ENCODE measurements around the gene STRN3. TPM values are rescaled to one million over a fixed set of nuclear protein-coding genes. Genes with fewer than 3 reads are reported as not detected.
"Not testable (repeated sequence)": the region's sequence is repeated elsewhere in the genome, so short reads cannot be mapped to it uniquely, and the experiment has no call there.

Gene STRN3
- total RNA-seq, 4 donors from 2014 or later = 68.4 to 99.6 (median 77.2) TPM

- H3K4me1 ChIP-seq = no peaks in the 10 kb centered on the region
- no peaks in the 10 kb centered on the region for H3K9me3 ChIP-seq
- no peak for ATAC-seq
- H3K27ac ChIP-seq = no peak overlapping the region
- H3K27me3 ChIP-seq = no peaks in the 10 kb centered on the region
- H3K4me3 ChIP-seq = no peak overlapping the region
- TF ChIP-seq POLR2AphosphoS5 (IDR thresholded peaks at IDR 0.05) (no peak), POLR2A (IDR thresholded peaks at IDR 0.05) (no peak), EP300 (IDR thresholded peaks at IDR 0.05) (no peak), CTCF (IDR thresholded peaks at IDR 0.05) (no peak)
- 83 to 93% methylated on average over 1 of the region's 1 CpG for WGBS, 2 donors (ENCODE audit: low coverage in 1 of 2)
- H3K36me3 ChIP-seq = peaks cover 5 to 75% of the 10 kb centered on the region in 2 donors
Measured at GRCh38 chr14:30907659-30908057, 118.5 kb downstream of the STRN3 start.

DNA sequence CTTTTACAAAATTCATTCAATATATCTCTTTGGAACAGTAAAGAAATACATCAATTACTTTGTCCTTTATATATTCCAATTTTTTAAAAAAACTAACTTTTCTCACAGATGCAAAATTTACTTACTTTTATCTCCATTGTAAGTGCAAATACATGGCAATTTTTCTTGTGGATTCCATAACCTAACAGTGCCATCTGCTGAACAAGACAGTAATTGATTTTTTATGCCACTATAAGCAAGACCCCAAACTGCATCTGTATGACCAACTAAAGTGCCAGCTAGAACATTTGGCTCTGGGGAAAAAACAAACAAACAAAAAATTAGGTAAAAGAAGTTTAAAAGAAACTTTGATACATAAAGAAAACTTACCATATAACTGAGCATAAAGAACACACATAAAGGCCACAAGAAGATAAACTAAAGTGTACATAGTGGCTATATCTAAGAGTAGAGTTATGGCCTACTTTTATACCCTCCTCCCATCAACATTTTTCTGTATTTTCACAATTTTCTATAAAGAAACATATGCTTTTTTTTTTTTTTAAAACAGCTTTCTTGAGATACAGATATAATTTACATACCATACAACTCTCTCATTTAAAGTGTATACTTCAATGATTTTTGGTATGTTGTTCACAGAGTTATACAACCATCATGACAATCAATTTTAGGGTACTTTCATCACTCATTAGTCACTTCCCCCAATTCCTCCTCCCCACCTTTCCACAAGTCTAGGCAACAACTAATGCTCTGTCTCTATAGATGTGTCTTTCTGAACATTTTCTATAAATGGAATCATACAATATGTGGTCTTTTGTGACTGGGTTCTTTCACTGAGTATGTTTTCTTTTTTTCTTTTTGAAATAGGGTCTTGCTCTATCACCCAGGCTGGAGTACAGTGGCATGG lies 119.2 kb downstream of the STRN3 start:
- Histone ChIP-seq H3K36me3 (peaks cover 3 to 78% of the 10 kb centered on the region in 2 donors), H3K27me3 (no peaks in the 10 kb centered on the region), H3K9me3 (no peaks in the 10 kb centered on the region), H3K27ac (no peak overlapping the region), H3K4me3 (no peak overlapping the region), H3K4me1 (no peaks in the 10 kb centered on the region)
- no peak for ATAC-seq
- peak in 2 of 4 experiments; percentile 15 to 21 for TF ChIP-seq CTCF (IDR thresholded peaks at IDR 0.05)
- no peak for TF ChIP-seq POLR2A (IDR thresholded peaks at IDR 0.05)

- H3K36me3 ChIP-seq = peaks cover 0 to 77% of the 10 kb centered on the region in 2 donors
- H3K27me3 ChIP-seq = no peaks in the 10 kb centered on the region
- H3K4me3 ChIP-seq = no peak overlapping the region
- no peak for TF ChIP-seq CTCF (IDR thresholded peaks at IDR 0.05)
- no peak for TF ChIP-seq EP300 (IDR thresholded peaks at IDR 0.05)
- TF ChIP-seq POLR2AphosphoS5 (IDR thresholded peaks at IDR 0.05) = no peak
- TF ChIP-seq POLR2A (IDR thresholded peaks at IDR 0.05) = no peak
- no peaks in the 10 kb centered on the region for H3K9me3 ChIP-seq
- ATAC-seq = no peak
- 87 to 96% methylated on average over 2 of the region's 2 CpGs for WGBS, 2 donors (ENCODE audit: low coverage in 1 of 2)
- no peak overlapping the region for H3K27ac ChIP-seq
- H3K4me1 ChIP-seq = no peaks in the 10 kb centered on the region
Measured at GRCh38 chr14:30903285-30904124, 122.7 kb downstream of the STRN3 start.

DNA sequence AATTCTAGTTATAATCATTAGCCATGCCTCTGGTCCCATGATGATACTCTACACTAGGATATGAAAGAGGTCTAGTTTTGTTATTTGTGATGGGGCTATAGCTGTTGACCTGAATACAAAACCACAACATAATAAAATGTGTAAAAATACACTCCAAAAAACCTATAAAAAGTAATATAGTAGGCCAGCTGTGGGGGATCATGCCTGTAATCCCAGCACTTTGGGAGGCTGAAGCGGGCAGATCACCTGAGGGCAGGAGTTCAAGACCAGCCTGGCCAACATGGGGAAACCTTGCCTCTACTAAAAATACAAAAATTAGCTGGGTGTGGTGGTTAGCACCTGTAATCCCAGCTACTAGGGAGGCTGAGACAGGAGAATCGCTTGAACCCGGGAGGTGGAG lies 129.1 kb downstream of the STRN3 start:
- ATAC-seq, H3K9me3 ChIP-seq, H3K4me3 ChIP-seq, H3K27ac ChIP-seq, H3K4me1 ChIP-seq, H3K27me3 ChIP-seq: not testable (repeated sequence)
- peaks cover 0 to 52% of the 10 kb centered on the region in 2 donors for H3K36me3 ChIP-seq
- 82 to 86% methylated on average over 2 to 3 of the region's 3 CpGs for WGBS, 2 donors (ENCODE audit: low coverage in 1 of 2)

DNA sequence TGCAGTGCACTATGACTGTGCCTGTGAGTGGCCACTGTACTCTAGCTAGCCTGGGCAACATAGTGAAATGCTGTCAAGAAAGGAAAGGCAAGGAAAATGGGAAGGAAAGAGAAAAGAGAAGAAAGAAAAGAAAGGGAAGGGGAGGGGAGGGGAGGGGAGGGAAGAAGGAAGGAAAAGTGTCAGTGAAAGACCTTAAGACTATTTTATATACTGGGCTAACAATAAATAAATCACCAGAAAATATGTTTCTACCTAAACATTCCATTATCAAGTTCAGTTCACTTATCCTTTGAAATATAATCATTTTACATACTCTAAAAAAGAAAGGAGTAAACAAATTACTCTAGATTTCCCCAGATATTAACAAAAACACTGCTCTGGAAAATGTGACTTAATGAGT lies 129.7 kb downstream of the STRN3 start:
- H3K4me1 ChIP-seq = peaks cover 0 to 8% (median 3%) of the 10 kb centered on the region in 3 donors
- H3K36me3 ChIP-seq = peaks cover 0 to 46% of the 10 kb centered on the region in 2 donors
- H3K4me3 ChIP-seq = no peak overlapping the region
- no peaks in the 10 kb centered on the region for H3K9me3 ChIP-seq
- TF ChIP-seq POLR2A (IDR thresholded peaks at IDR 0.05) (no peak), CTCF (IDR thresholded peaks at IDR 0.05) (no peak), POLR2AphosphoS5 (IDR thresholded peaks at IDR 0.05) (no peak), EP300 (IDR thresholded peaks at IDR 0.05) (no peak)
- H3K27me3 ChIP-seq = no peaks in the 10 kb centered on the region
- H3K27ac ChIP-seq = no peak overlapping the region
- ATAC-seq = no peak

All from gastroesophageal sphincter (tissue), 4 donors.